Activated T-cell treated with anti-CD3 and anti-CD28 coated beads for 4 hours (primary cell): ENCODE measurements around the gene PRRT2.

Source experiments
- DNase-seq: peaks from one replicate; pipeline ENCODE4 v3.0.0-alpha.2; 2020

The PRRT2 gene

DNA sequence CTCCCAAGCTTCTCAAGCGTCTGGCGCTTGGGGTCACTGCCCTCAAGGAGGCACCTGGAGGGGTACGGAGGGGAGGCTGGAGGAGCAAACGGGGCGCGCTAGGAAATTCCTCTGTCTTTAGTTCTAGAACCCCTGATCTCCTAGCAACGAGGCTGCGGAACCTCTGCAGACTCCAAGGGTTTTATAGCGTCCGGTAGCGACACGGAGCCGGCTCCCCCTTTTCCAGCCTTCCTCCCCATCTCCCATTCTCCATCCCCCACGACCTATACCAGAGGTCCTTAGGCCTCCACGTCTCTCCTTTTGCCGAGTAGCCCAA lies 51.6 kb downstream of the PRRT2 start:
- no peak for DNase-seq

DNA sequence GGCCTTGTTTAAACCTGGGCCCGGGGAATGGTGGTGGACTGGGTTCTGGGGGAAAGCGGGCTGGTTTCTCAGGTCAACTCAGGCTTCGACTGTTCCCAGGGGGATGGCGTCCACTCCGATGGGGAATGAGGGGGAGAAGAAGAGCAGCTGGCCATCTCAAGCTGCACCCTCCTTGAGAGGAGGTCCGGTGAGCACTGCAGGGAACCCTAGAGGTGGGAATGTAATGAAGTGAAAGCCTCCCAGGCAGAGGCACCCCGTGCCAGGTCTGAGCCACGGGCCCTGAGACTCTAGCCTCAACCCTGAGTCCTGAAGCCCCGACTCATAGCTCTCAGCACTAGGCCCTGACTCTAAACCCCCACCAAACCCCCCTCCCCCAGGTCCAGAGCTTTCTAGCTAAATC lies 52.2 kb downstream of the PRRT2 start:
- no peak for DNase-seq
